Fibroblast of peridontal ligament (primary cell): ENCODE results near the gene SYT9.

ENCODE experiments used
- DNase-seq: peaks from one replicate; pipeline ENCODE4 v3.0.0-alpha.2; 2010; ENCODE audit errors: extremely low read depth

SYT9 gene

GRCh38 chr11:7427733-7428132 lies 176.0 kb downstream of the SYT9 start:
- DNase-seq, result no peak

DNA sequence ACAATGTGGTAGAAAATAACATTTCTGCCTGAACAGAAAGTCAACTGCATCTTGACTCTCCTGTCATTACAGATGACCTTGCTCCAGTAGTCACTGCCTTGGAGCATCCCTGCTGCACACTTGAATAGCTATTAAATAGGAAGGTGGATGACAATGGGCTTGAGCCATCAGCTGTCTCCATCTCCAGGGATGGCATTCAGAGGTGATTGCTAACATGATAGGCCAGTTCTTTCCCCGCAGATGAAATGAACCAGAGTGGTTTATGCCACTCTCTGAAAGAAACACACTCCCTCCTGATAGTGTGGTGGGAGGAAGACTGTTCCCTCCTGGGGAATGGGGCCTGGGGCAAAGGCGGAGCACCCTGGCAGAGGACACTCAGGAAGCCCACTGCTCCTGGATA lies 176.5 kb downstream of the SYT9 start:
- DNase-seq, result no peak

DNA sequence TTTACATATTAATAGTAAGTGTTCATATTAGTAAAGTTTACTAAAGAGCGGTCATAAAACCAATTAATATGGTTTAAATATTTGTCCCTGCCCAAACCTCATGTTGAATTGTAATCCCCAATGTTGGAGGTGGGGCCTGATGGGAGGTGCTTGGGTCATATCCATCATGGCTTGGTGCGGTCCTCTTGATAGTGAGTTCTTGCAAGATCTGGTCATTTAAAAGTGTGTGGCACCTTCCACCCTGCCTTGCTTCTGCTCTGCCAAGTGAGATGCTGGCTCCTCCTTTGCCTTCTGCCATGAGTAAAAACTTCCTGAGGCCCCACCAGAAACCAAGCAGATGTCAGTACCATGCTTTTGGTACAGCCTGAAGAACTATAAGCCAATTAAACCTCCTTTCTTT lies 178.8 kb downstream of the SYT9 start:
- no peak for DNase-seq

GRCh38 chr11:7435176-7435575 lies 183.5 kb downstream of the SYT9 start:
- no peak for DNase-seq

DNA sequence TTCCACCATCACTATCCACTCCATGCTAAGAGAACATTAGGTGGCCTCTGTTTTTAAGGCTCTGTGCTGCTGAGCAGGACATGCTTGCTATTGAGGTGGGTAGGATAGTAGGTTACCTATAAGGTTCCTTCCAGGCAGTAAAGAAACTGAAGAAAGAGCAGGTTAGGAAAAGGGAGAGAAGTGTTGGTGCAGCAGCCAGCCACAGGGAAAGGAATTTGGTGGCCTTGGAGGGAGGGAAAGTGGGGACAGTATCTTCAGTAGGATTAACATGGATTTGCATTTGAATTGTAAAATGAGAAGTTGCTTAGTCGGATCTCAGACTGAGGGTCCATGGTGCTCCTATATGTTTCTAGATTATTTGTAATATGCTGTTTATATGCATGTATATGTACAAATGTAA lies 184.4 kb downstream of the SYT9 start:
- DNase-seq, result no peak

- no peak for DNase-seq
Observed at GRCh38 chr11:7436657-7437056, 185.0 kb downstream of the SYT9 start.

- DNase-seq, result no peak
Observed at GRCh38 chr11:7437696-7438095, 186.0 kb downstream of the SYT9 start.

- DNase-seq, result no peak
Observed at GRCh38 chr11:7439746-7440320, 188.1 kb downstream of the SYT9 start.

- DNase-seq, result peak; percentile 55
Observed at GRCh38 chr11:7442588-7443215, 191.0 kb downstream of the SYT9 start.

- DNase-seq, result no peak
Observed at GRCh38 chr11:7444091-7444981, 192.6 kb downstream of the SYT9 start.

- DNase-seq, result no peak
Observed at GRCh38 chr11:7445564-7445963, 193.9 kb downstream of the SYT9 start.

DNA sequence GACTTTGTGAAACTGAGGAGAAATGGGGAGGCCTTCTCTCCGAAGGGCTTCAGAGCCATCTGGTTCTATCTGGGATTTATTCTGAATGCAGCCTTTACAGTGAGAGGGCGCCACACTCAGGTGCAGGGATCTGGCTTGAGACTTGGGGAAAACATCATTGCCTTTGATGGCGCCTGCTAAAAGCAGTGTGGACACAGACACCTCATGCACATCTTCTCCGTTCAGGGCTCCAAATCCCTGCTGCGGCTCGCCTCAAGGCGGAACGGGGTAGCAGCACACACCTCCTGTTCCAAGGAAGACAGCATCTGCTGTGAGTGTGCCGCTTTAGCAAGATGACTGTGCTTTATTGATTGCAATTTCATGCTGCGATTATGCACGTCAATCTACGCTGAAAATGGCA lies 196.5 kb downstream of the SYT9 start:
- DNase-seq, result no peak

- no peak for DNase-seq
Observed at GRCh38 chr11:7449211-7449840, 197.6 kb downstream of the SYT9 start.

DNA sequence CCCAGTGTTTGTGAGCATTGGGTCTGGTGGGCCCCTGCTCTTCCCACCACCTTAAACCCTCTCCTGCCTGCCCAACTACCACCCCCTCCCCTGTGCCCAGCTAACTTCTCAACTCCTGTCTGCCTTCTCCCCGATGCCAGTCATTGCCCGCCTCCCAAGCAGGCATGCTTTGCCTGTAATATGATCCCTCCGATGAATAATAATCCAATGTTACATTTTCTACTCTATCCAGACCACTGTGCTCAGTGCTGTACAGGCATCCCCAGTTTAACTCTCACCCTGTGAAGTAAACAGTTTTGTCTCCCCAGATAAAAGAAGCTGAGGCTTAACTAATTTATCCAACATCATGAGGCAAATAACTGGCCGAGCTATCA lies 198.1 kb downstream of the SYT9 start:
- DNase-seq, result no peak

GRCh38 chr11:7450836-7451235 lies 199.1 kb downstream of the SYT9 start:
- DNase-seq, result no peak

- no peak for DNase-seq
Observed at GRCh38 chr11:7451520-7451919, 199.8 kb downstream of the SYT9 start.

- DNase-seq, result no peak
Observed at GRCh38 chr11:7451952-7452494, 200.3 kb downstream of the SYT9 start.

DNA sequence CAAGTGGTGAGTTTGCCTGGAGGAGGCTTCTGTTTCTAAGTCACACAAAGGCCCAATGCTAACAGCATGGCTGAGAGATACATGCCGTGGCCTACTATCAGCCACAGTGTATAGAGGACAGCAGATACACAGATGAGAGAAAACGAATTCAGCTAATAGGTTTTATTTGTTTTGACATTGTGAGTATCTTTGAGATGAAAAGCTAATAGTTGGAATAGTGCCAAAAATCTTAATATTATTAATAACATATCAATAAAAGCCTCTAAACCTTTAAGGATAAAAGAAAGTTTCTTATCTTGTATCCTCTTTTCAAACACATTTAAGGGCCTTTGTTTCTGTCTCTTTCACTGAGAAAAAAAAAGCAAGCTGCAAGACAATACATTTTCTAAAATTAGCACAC lies 203.2 kb downstream of the SYT9 start:
- DNase-seq, result no peak

- peak; percentile 12 for DNase-seq
Observed at GRCh38 chr11:7457211-7457610, 205.5 kb downstream of the SYT9 start.

- DNase-seq, result no peak
Observed at GRCh38 chr11:7462706-7463105, 211.0 kb downstream of the SYT9 start.

DNA sequence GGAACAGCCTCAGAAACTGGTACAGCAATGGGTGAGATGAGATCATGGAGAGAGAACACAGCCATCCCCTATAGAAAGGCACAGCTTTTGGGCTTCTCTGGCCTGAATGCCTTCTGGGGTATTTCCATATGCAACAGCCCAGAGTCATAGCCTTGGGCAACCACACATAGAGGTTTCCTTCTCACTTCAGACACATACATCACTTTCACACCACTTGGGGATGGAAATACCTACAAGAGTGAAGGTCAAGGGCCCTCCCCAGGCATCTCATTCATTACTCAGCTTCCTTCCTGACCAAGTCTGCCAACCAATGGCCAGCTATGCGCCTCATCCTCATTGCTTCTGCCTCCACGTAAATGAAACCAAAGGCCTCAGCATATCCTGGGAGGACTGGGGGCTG lies 215.9 kb downstream of the SYT9 start:
- DNase-seq, result no peak

DNA sequence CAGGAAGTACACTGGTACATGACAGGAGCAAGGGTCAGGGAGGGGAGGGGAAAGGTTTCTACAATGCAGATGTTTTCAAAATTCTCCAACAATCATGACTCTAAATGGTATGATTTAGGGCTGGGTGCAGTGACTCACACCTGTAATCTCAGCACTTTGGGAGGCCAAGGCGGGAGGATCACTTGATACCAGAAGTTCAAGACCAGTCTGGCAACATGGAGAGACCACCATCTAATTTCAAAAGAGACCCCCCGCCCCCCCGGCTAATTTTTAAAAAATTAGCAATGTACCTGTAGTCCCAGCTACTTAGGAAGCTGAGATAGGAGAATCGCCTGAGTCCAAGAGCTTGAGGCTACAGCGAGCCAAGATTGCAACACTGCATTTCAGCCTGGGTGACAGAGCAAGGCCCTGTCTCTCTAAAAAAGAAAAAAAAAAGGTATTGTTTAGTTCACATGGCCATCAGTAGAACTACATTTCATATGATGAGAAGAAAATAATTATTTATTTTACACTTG lies 217.7 kb downstream of the SYT9 start:
- no peak for DNase-seq
